ENCODE data around the gene KCTD15. TPM values are rescaled to one million over a fixed set of nuclear protein-coding genes. Genes with fewer than 3 reads are reported as not detected.

Gene KCTD15
- total RNA-seq, 1 donor from 2014 or later: 2.7 TPM

DNA sequence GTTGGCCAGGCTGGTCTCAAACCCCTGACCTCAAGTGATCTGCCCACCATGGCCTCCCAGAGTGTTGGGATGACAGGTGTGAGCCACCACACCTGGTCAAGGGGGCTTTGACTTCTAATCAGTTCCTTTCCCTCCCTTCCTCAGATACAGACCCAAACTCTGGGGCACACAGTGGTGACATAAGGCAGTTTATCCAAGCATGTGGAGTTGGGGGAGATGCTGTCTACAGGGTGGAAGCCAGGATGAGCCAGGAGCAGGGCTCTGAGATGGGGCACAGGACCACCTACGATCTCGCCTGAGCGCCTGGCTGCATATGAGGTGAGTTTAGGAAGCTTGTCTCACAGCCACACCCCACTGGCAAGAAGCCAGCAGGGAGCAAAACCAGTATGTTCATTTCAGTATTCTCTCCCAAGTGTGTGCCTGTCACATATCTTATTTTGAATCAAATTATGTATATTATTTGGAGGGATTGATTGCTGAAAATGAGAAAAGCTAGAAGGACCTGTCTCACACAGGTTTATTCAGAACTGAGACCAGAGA is 67.7 kb downstream of the KCTD15 start:
- peaks cover 3% of the 10 kb centered on the region for H3K27me3 Mint-ChIP-seq
- DNase-seq: no peak
- intact Hi-C loops (cut with micrococcal nuclease): no loop called here
- no peak overlapping the region for H3K27ac Mint-ChIP-seq
- TF ChIP-seq, protein P1, sequence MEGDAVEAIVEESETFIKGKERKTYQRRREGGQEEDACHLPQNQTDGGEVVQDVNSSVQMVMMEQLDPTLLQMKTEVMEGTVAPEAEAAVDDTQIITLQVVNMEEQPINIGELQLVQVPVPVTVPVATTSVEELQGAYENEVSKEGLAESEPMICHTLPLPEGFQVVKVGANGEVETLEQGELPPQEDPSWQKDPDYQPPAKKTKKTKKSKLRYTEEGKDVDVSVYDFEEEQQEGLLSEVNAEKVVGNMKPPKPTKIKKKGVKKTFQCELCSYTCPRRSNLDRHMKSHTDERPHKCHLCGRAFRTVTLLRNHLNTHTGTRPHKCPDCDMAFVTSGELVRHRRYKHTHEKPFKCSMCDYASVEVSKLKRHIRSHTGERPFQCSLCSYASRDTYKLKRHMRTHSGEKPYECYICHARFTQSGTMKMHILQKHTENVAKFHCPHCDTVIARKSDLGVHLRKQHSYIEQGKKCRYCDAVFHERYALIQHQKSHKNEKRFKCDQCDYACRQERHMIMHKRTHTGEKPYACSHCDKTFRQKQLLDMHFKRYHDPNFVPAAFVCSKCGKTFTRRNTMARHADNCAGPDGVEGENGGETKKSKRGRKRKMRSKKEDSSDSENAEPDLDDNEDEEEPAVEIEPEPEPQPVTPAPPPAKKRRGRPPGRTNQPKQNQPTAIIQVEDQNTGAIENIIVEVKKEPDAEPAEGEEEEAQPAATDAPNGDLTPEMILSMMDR (IDR thresholded peaks at IDR 0.05): no peak
- no peaks in the 10 kb centered on the region for H3K36me3 Mint-ChIP-seq (ENCODE audit: low read depth)
- CTCF ChIA-PET: no interaction called here
- H3K9me3 Mint-ChIP-seq: no peaks in the 10 kb centered on the region
- no peak for ATAC-seq (ENCODE audit: low read depth)
- no peaks in the 10 kb centered on the region for H3K4me1 Mint-ChIP-seq
- no peak overlapping the region for H3K4me3 Mint-ChIP-seq
- POLR2A ChIA-PET: no interaction called here

DNA sequence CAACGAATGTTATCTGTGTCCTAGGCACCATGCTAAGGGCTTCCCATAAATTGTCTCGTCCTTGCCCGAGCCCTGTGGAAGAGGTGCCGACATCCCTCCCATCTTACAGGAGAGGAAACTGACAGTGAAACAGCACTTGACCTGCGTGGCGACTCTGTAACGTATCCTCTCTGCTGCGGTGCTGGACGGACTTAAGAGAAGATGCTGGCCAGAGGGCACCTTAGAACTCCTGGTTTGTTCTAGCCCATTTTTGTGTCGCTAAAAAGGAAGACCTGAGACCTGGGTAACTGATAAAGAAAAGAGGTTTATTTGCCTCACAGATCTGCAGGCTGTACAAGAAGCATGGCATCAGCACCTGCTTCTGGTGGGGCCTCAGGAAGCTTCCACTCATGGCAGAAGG is 68.6 kb downstream of the KCTD15 start:
- ATAC-seq (ENCODE audit: low read depth) (no peak), DNase-seq (no peak)
- intact Hi-C loops (cut with micrococcal nuclease): no loop called here
- ChIA-PET CTCF (no interaction called here), POLR2A (no interaction called here)
- no peak overlapping the region for H3K4me3 Mint-ChIP-seq
- H3K9me3 Mint-ChIP-seq: no peaks in the 10 kb centered on the region
- TF ChIP-seq, protein P1 (IDR thresholded peaks at IDR 0.05): no peak
- H3K27ac Mint-ChIP-seq: no peak overlapping the region
- H3K36me3 Mint-ChIP-seq (ENCODE audit: low read depth): no peaks in the 10 kb centered on the region
- H3K27me3 Mint-ChIP-seq: peaks cover 3% of the 10 kb centered on the region
- no peaks in the 10 kb centered on the region for H3K4me1 Mint-ChIP-seq

Other genes with a start within 250 kb of the KCTD15 start
- not detected in 2 replicates for gene CHST8, start 174.9 kb upstream of the KCTD15 start, total RNA-seq